ENCODE data around the gene PITPNM2. TPM values are rescaled to one million over a fixed set of nuclear protein-coding genes. Genes with fewer than 3 reads are reported as not detected.
A peak's percentile ranks its signal among the peaks of the same experiment; 100 is the strongest.
"Not testable (repeated sequence)": the region's sequence is repeated elsewhere in the genome, so short reads cannot be mapped to it uniquely, and the experiment has no call there.

Gene PITPNM2
- total RNA-seq, 4 donors from 2014 or later = 2.8 to 19.5 (median 14.2) TPM

- no peak for DNase-seq (ENCODE audit: low spot score)
- ATAC-seq (ENCODE audit: low FRiP score) = peak; percentile 34
- no peak for TF ChIP-seq CTCF (IDR thresholded peaks at IDR 0.05)
Observed at GRCh38 chr12:123105211-123105826, 45.6 kb downstream of the PITPNM2 start.

GRCh38 chr12:123104809-123105208 is 46.1 kb downstream of the PITPNM2 start:
- DNase-seq (ENCODE audit: low spot score) (no peak), ATAC-seq (ENCODE audit: low FRiP score) (no peak)
- TF ChIP-seq CTCF (IDR thresholded peaks at IDR 0.05) = no peak

GRCh38 chr12:123104094-123104493 is 46.8 kb downstream of the PITPNM2 start:
- DNase-seq (ENCODE audit: low spot score); ATAC-seq (ENCODE audit: low FRiP score): not testable (repeated sequence)

GRCh38 chr12:123102781-123103503 is 47.9 kb downstream of the PITPNM2 start:
- ATAC-seq (ENCODE audit: low FRiP score) (no peak), DNase-seq (ENCODE audit: low spot score) (no peak)
- no peak for TF ChIP-seq CTCF (IDR thresholded peaks at IDR 0.05)

GRCh38 chr12:123102366-123102765 is 48.5 kb downstream of the PITPNM2 start:
- TF ChIP-seq CTCF (IDR thresholded peaks at IDR 0.05) = no peak
- ATAC-seq (ENCODE audit: low FRiP score) = no peak
- DNase-seq (ENCODE audit: low spot score) = no peak

- DNase-seq (ENCODE audit: low spot score) (no peak), ATAC-seq (ENCODE audit: low FRiP score) (no peak)
- TF ChIP-seq CTCF (IDR thresholded peaks at IDR 0.05) = no peak
Observed at GRCh38 chr12:123101526-123101925, 49.4 kb downstream of the PITPNM2 start.

Other genes starting within 250 kb of the PITPNM2 start
- 1 to 10 TPM; 1.3 to 4.7 (median 2.7) TPM for gene ABCB9, start 184.6 kb downstream of the PITPNM2 start, total RNA-seq
- 10 to 100 TPM in 1 of 4 donors, 1 to 10 TPM in 3; 3.1 to 13.9 (median 6.2) TPM for gene OGFOD2, start 175.8 kb downstream of the PITPNM2 start, total RNA-seq
- 100 to 1,000 TPM; 146 to 241 (median 189) TPM for gene ARL6IP4, start 170.4 kb downstream of the PITPNM2 start, total RNA-seq
- 10 to 100 TPM; 17.3 to 27.6 (median 23.9) TPM for gene MPHOSPH9, start 82.1 kb upstream of the PITPNM2 start, total RNA-seq
- gene MTRFR, start 82.3 kb upstream of the PITPNM2 start, total RNA-seq = 10 to 100 TPM in 1 of 4 donors, 1 to 10 TPM in 3; 4.8 to 11.7 (median 8.4) TPM
- 100 to 1,000 TPM in 3 of 4 donors, 10 to 100 TPM in 1; 78.7 to 124 (median 104) TPM for gene CDK2AP1, start 120.8 kb upstream of the PITPNM2 start, total RNA-seq
- 10 to 100 TPM; 18.6 to 26.4 (median 20.6) TPM for gene SBNO1, start 213.8 kb upstream of the PITPNM2 start, total RNA-seq
- 10 to 100 TPM; 25.5 to 39.9 (median 26.5) TPM for gene KMT5A, start 233.0 kb upstream of the PITPNM2 start, total RNA-seq